H9 (cell line): ENCODE results near the gene SPTBN1. TPM values are rescaled to one million over a fixed set of nuclear protein-coding genes. Genes with fewer than 3 reads are reported as not detected.

ENCODE experiments used
- DNase-seq: peaks from one replicate; pipeline ENCODE4 v3.0.0-alpha.2; 2017
- H2AFZ ChIP-seq: one replicate; pipeline ENCODE4 v1.6.1; 2013; ENCODE audit warnings: mild to moderate bottlenecking, low read length, control low read depth, moderate library complexity
- H2AK5ac ChIP-seq: 2 replicates; pipeline ENCODE4 v1.6.1; 2013; ENCODE audit warnings: low read length, control low read depth, mixed read lengths; ENCODE audit not compliant: insufficient read length
- H2BK120ac ChIP-seq: one replicate; pipeline ENCODE4 v1.6.1; 2013; ENCODE audit warnings: low read depth, mild to moderate bottlenecking, low read length, control low read depth, inconsistent platforms; ENCODE audit not compliant: poor library complexity, severe bottlenecking
- H2BK12ac ChIP-seq: 2 replicates; pipeline ENCODE4 v1.6.1; 2013; ENCODE audit warnings: low read length, control low read depth, mixed read lengths, low read depth; ENCODE audit not compliant: insufficient read length
- H2BK15ac ChIP-seq: 2 replicates; pipeline ENCODE4 v1.6.1; 2013; ENCODE audit warnings: low read depth, low read length, control low read depth
- H2BK20ac ChIP-seq: one replicate; pipeline ENCODE4 v1.6.1; 2013; ENCODE audit warnings: low read depth, mild to moderate bottlenecking, low read length, control low read depth, inconsistent platforms; ENCODE audit not compliant: poor library complexity, severe bottlenecking
- H2BK5ac ChIP-seq: 2 replicates; pipeline ENCODE4 v1.6.1; 2013; ENCODE audit warnings: low read length, control low read depth, mixed read lengths; ENCODE audit not compliant: insufficient read length
- H3K14ac ChIP-seq: 2 replicates; pipeline ENCODE4 v1.6.1; 2013; ENCODE audit warnings: low read length, control low read depth; ENCODE audit not compliant: insufficient read depth
- H3K18ac ChIP-seq: 2 replicates; pipeline ENCODE4 v1.6.1; 2013; ENCODE audit warnings: low read depth, mild to moderate bottlenecking, mixed read lengths, low read length, control low read depth; ENCODE audit not compliant: insufficient read length
- H3K23ac ChIP-seq: 2 replicates; pipeline ENCODE4 v1.6.1; 2013; ENCODE audit warnings: low read length, control low read depth, mixed read lengths, low read depth; ENCODE audit not compliant: insufficient read length
- H3K23me2 ChIP-seq: 2 replicates; pipeline ENCODE4 v1.6.1; 2013; ENCODE audit warnings: low read depth, mild to moderate bottlenecking, mixed read lengths, low read length, control low read depth; ENCODE audit not compliant: insufficient read length, poor library complexity, severe bottlenecking
- H3K27ac ChIP-seq: 2 replicates; pipeline ENCODE4 v1.5.1; 2013; ENCODE audit warnings: low read length, control low read depth, mixed read lengths, low read depth; ENCODE audit not compliant: insufficient read length
- H3K27me3 ChIP-seq: 2 replicates; pipeline ENCODE4 v1.6.1; 2013; ENCODE audit warnings: low read length, control low read depth, inconsistent platforms; ENCODE audit not compliant: insufficient read depth
- H3K4ac ChIP-seq: 2 replicates; pipeline ENCODE4 v1.6.1; 2013; ENCODE audit warnings: low read depth, mild to moderate bottlenecking, control low read depth, inconsistent platforms, low read length, moderate library complexity
- H3K4me1 ChIP-seq: 2 replicates; pipeline ENCODE4 v1.6.1; 2013; ENCODE audit warnings: low read length, control low read depth, inconsistent platforms; ENCODE audit not compliant: insufficient read depth
- H3K4me2 ChIP-seq: 2 replicates; pipeline ENCODE4 v1.6.1; 2013; ENCODE audit warnings: low read length, control low read depth, mixed read lengths; ENCODE audit not compliant: insufficient read length, insufficient read depth
- H3K56ac ChIP-seq: 2 replicates; pipeline ENCODE4 v1.6.1; 2013; ENCODE audit warnings: low read depth, mild to moderate bottlenecking, mixed read lengths, low read length, control low read depth; ENCODE audit not compliant: insufficient read length
- H3K79me1 ChIP-seq: 2 replicates; pipeline ENCODE4 v1.6.1; 2013; ENCODE audit warnings: low read depth, mild to moderate bottlenecking, moderate library complexity, low read length, control low read depth, inconsistent platforms; ENCODE audit not compliant: insufficient read depth, poor library complexity, severe bottlenecking
- H3K79me2 ChIP-seq: 2 replicates; pipeline ENCODE4 v1.6.1; 2013; ENCODE audit warnings: low read length, control low read depth, inconsistent platforms; ENCODE audit not compliant: insufficient read depth
- H3K9ac ChIP-seq: 2 replicates; pipeline ENCODE4 v1.6.1; 2013; ENCODE audit warnings: low read length, control low read depth, mixed read lengths; ENCODE audit not compliant: insufficient read length; ENCODE audit errors: extremely low read depth
- H3K9me3 ChIP-seq: one replicate; pipeline ENCODE4 v1.6.1; 2013; ENCODE audit warnings: low read depth, low read length, inconsistent platforms; ENCODE audit not compliant: control insufficient read depth
- H3T11ph ChIP-seq: one replicate; pipeline ENCODE4 v1.6.1; 2013; ENCODE audit warnings: mild to moderate bottlenecking, low read length, control low read depth, inconsistent platforms
- H4K20me1 ChIP-seq: one replicate; pipeline ENCODE4 v1.6.1; 2013; ENCODE audit not compliant: control insufficient read depth, insufficient read length, insufficient read depth
- H4K5ac ChIP-seq: 2 replicates; pipeline ENCODE4 v1.6.1; 2013; ENCODE audit warnings: low read depth, mild to moderate bottlenecking, mixed read lengths, low read length, control low read depth; ENCODE audit not compliant: insufficient read length
- H4K8ac ChIP-seq: replicated peaks from 2 replicates; pipeline ENCODE4 v1.6.1; 2013; ENCODE audit warnings: low read length, control low read depth, mixed read lengths, low read depth; ENCODE audit not compliant: insufficient read length
- H4K91ac ChIP-seq: 2 replicates; pipeline ENCODE4 v1.6.1; 2013; ENCODE audit warnings: low read depth, mild to moderate bottlenecking, moderate library complexity, mixed read lengths, low read length, control low read depth; ENCODE audit not compliant: insufficient read length
- H3K27ac Mint-ChIP-seq, 3 experiments: 2 replicates in 2 of 3; 3 replicates in 1 of 3; pipeline ENCODE4 v1.8.0; 2020 to 2021; ENCODE audit warnings: mixed read lengths in 3 of 3, mild to moderate bottlenecking in 1 of 3, moderate library complexity in 1 of 3
- H3K27me3 Mint-ChIP-seq: 2 replicates; pipeline ENCODE4 v1.8.0; 2021; ENCODE audit warnings: low read depth, mild to moderate bottlenecking, moderate library complexity, mixed read lengths
- H3K36me3 Mint-ChIP-seq, 3 experiments: 2 replicates in 2 of 3; 3 replicates in 1 of 3; pipeline ENCODE4 v1.8.0; 2020 to 2021; ENCODE audit warnings: low read depth in 3 of 3, mixed read lengths in 3 of 3; ENCODE audit not compliant: insufficient read depth in 1 of 3
- H3K4me1 Mint-ChIP-seq, 2 experiments: 2 replicates each; pipeline ENCODE4 v1.8.0; 2020; ENCODE audit warnings: mixed read lengths in 2 of 2
- H3K4me3 Mint-ChIP-seq, 2 experiments: 2 replicates in 1 of 2; 3 replicates in 1 of 2; pipeline ENCODE4 v1.8.0; 2020 to 2021; ENCODE audit warnings: mild to moderate bottlenecking in 2 of 2, mixed read lengths in 2 of 2, moderate library complexity in 1 of 2
- H3K9me3 Mint-ChIP-seq, 2 experiments: 2 replicates in 1 of 2; 3 replicates in 1 of 2; pipeline ENCODE4 v1.8.0; 2020; ENCODE audit warnings: mild to moderate bottlenecking in 2 of 2, mixed read lengths in 2 of 2, moderate library complexity in 1 of 2
- WGBS: extraction: QIAGEN DNeasy Blood & Tissue Kit; methylation state at CpG from one replicate; pipeline ENCODE4 v1.1.7; 2013; ENCODE audit warnings: missing lambda C conversion rate, low lambda C conversion rate, mixed read lengths; ENCODE audit not compliant: insufficient read length; ENCODE audit errors: extremely low coverage; 5-methylcytosine and 5-hydroxymethylcytosine counted together
- total RNA-seq: library from RNA; stranded (reverse); gene quantifications from 2 replicates; pipeline ENCODE4 v1.2.1, GENCODE V29; 2021
- TF ChIP-seq, protein P1 (sequence below): fragments of 200-600 bp; sonication (generic); conservative IDR thresholded peaks from 3 replicates; pipeline ENCODE4 v1.8.0; 2021; ENCODE audit warnings: antibody characterized with exemption, mild to moderate bottlenecking

Gene SPTBN1
- total RNA-seq, 1 experiment from 2014 or later = 164 TPM

DNA sequence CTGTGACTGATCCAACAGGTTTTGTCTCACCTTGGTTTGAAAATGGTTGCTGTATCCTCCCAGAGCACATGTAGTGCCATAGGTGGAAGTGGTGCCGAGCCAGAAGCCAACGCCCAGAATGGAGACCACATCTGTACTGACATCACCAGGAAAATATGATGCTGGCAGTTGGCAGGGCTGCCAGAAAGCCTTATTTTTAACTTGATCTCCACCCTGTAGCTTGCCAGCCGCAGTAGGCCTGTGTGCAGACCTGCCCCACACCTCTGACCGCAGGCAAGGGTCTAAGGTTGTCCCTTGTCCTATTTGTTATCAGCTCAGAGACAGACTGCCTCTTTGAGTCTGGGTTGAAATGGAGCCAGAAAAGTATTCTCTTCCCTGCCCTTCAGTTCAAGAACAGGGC lies 143.8 kb downstream of the SPTBN1 start:
- no peak overlapping the region for H2BK20ac ChIP-seq
- no peak overlapping the region for H2BK15ac ChIP-seq
- H3K27me3 Mint-ChIP-seq = no peaks in the 10 kb centered on the region
- H4K20me1 ChIP-seq = peaks cover 8% of the 10 kb centered on the region
- H3K4me1 Mint-ChIP-seq = peaks cover 50 to 53% of the 10 kb centered on the region in 2 experiments
- no peak overlapping the region for H3K4ac ChIP-seq
- peaks cover 25 to 34% (median 33%) of the 10 kb centered on the region in 3 experiments; a peak in 6 of 7 replicates for H3K36me3 Mint-ChIP-seq
- no peaks in the 10 kb centered on the region for H3K9me3 Mint-ChIP-seq
- peaks cover 34% of the 10 kb centered on the region for H3K79me2 ChIP-seq
- peaks cover 7% of the 10 kb centered on the region; the same call in 1 of the 2 replicates for H3K4me1 ChIP-seq
- H2BK120ac ChIP-seq = no peak overlapping the region
- TF ChIP-seq, protein P1, sequence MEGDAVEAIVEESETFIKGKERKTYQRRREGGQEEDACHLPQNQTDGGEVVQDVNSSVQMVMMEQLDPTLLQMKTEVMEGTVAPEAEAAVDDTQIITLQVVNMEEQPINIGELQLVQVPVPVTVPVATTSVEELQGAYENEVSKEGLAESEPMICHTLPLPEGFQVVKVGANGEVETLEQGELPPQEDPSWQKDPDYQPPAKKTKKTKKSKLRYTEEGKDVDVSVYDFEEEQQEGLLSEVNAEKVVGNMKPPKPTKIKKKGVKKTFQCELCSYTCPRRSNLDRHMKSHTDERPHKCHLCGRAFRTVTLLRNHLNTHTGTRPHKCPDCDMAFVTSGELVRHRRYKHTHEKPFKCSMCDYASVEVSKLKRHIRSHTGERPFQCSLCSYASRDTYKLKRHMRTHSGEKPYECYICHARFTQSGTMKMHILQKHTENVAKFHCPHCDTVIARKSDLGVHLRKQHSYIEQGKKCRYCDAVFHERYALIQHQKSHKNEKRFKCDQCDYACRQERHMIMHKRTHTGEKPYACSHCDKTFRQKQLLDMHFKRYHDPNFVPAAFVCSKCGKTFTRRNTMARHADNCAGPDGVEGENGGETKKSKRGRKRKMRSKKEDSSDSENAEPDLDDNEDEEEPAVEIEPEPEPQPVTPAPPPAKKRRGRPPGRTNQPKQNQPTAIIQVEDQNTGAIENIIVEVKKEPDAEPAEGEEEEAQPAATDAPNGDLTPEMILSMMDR = no peak
- H4K8ac ChIP-seq = no peak overlapping the region
- no peak overlapping the region for H3K14ac ChIP-seq
- no peak overlapping the region for H3K23ac ChIP-seq
- H3K56ac ChIP-seq = no peak overlapping the region
- no peak overlapping the region for H2AK5ac ChIP-seq
- no peaks in the 10 kb centered on the region for H3K27me3 ChIP-seq
- H4K5ac ChIP-seq = no peak overlapping the region
- H3K4me3 Mint-ChIP-seq = no peak overlapping the region
- H3K23me2 ChIP-seq = peaks cover 2% of the 10 kb centered on the region
- no peak overlapping the region for H3K9ac ChIP-seq
- no peak overlapping the region for H3T11ph ChIP-seq
- H3K27ac Mint-ChIP-seq = 0 out of 7 replicates have a peak overlapping the region, but pooled peaks of 1 of the 3 experiments have one; percentile 24
- no CpG with 5 or more reads among the region's 4 CpGs for WGBS
- H2AFZ ChIP-seq = no peak overlapping the region
- no peaks in the 10 kb centered on the region for H3K9me3 ChIP-seq
- H3K27ac ChIP-seq = no peak overlapping the region
- no peak overlapping the region for H3K4me2 ChIP-seq
- H2BK5ac ChIP-seq = no peak overlapping the region
- peaks cover 9% of the 10 kb centered on the region for H3K79me1 ChIP-seq
- H3K18ac ChIP-seq = no peak overlapping the region
- no peak for DNase-seq
- no peak overlapping the region for H2BK12ac ChIP-seq
- no peak overlapping the region for H4K91ac ChIP-seq
